GM12878 (cell line): ENCODE results near the gene PTPN22. TPM values are rescaled to one million over a fixed set of nuclear protein-coding genes. Genes with fewer than 3 reads are reported as not detected.

Experiments used
- ATAC-seq: fragments of 200-7000 bp; cut with Tn5 transposase; 3 replicates; pipeline ENCODE4 v1.9.1; 2020; ENCODE audit warnings: mild to moderate bottlenecking, moderate library complexity
- BruUV-seq: library from RNA; stranded (reverse); fragments of 400-500 nt; replicated peaks from 2 replicates; lab custom pipeline; 2021; lab: Mats Ljungman, UMichigan
- CTCF ChIA-PET: fragments of 300-600 bp; sonication (Branson Sonifier 250); formaldehyde crosslinking; extraction: SDS; loops from one replicate; lab custom pipeline; 2021; ENCODE audit warnings: inconsistent platforms; lab: Yijun Ruan, JAX
- POLR2A ChIA-PET: fragments of 350-600 bp; formaldehyde crosslinking; extraction: SDS; loops from one replicate; lab custom pipeline; 2021; ENCODE audit warnings: inconsistent platforms; lab: Charles Lee
- RAD21 ChIA-PET: fragments of 300-600 bp; sonication (Branson Sonifier 250); formaldehyde crosslinking; loops from one replicate; lab custom pipeline; 2023; ENCODE audit warnings: antibody characterized with exemption; ENCODE audit not compliant: unreplicated experiment; lab: Charles Lee
- SMC1A ChIA-PET: fragments of 300-600 bp; sonication (Branson Sonifier 250); formaldehyde crosslinking; loops from one replicate; lab custom pipeline; 2023; ENCODE audit not compliant: unreplicated experiment, uncharacterized antibody; lab: Charles Lee
- DNase-seq: peaks from one replicate; pipeline ENCODE4 v3.0.0-alpha.2; 2011; ENCODE audit warnings: low read depth, low spot score
- FAIRE-seq: peaks from 3 replicates; lab custom pipeline; 2011; peaks lifted over from hg19 to GRCh38; lab: Jason Lieb, UNC
- H2AFZ ChIP-seq: 2 replicates; pipeline ENCODE4 v1.6.0; 2011; ENCODE audit warnings: low read depth, low read length, control low read depth; ENCODE audit not compliant: control insufficient read depth
- H3K27ac ChIP-seq: 2 replicates; pipeline ENCODE4 v1.5.1; 2011; ENCODE audit warnings: control low read depth; ENCODE audit not compliant: control insufficient read depth, insufficient read depth
- H3K27me3 ChIP-seq, 2 experiments: replicated peaks in 1 of 2; 2 replicates each; pipeline versions ENCODE4 v1.6.0 to v1.6.1; 2011; ENCODE audit warnings: low read length in 1 of 2; ENCODE audit not compliant: control insufficient read depth in 2 of 2, insufficient read depth in 2 of 2
- H3K36me3 ChIP-seq, 2 experiments: 2 replicates each; pipeline ENCODE4 v1.5.1; 2011; ENCODE audit warnings: low read length in 1 of 2; ENCODE audit not compliant: control insufficient read depth in 2 of 2, insufficient read depth in 2 of 2
- H3K4me1 ChIP-seq: 2 replicates; pipeline ENCODE4 v1.6.1; 2011; ENCODE audit warnings: mild to moderate bottlenecking, low read length, moderate library complexity, mixed read lengths; ENCODE audit not compliant: control insufficient read depth, insufficient read depth
- H3K4me2 ChIP-seq: 2 replicates; pipeline ENCODE4 v1.6.0; 2011; ENCODE audit warnings: control low read depth; ENCODE audit not compliant: control insufficient read depth, insufficient read depth
- H3K4me3 ChIP-seq: fragments of 200-600 bp; sonication (generic); 2 replicates; pipeline ENCODE4 v1.5.1; 2016
- H3K79me2 ChIP-seq: 2 replicates; pipeline ENCODE4 v1.6.0; 2011; ENCODE audit warnings: low read length; ENCODE audit not compliant: control insufficient read depth, insufficient read depth
- H3K9ac ChIP-seq: 2 replicates; pipeline ENCODE4 v1.8.0; 2011; ENCODE audit warnings: low read length, control low read depth, mixed read lengths; ENCODE audit not compliant: control insufficient read depth, insufficient read depth
- H3K9me3 ChIP-seq: replicated peaks from 3 replicates; pipeline ENCODE4 v1.5.1; 2011; ENCODE audit warnings: mild to moderate bottlenecking, low read length; ENCODE audit not compliant: control insufficient read depth, insufficient read depth
- H4K20me1 ChIP-seq: 2 replicates; pipeline ENCODE4 v1.6.0; 2011; ENCODE audit not compliant: control insufficient read depth, insufficient read depth
- ASH2L ChIP-seq: fragments of 300-600, 200-600 bp; sonication (generic); IDR thresholded peaks from 2 replicates; pipeline ENCODE4 v1.6.1; 2017; ENCODE audit warnings: low read depth, mild to moderate bottlenecking, borderline replicate concordance
- BACH1 ChIP-seq: fragments of 450-650 bp; IDR thresholded peaks from 2 replicates; pipeline ENCODE4 v1.6.1; 2017; ENCODE audit warnings: mild to moderate bottlenecking, borderline replicate concordance
- BHLHE40 ChIP-seq, 2 experiments: fragments of 450-650 bp in 1 of 2; IDR thresholded peaks; 2 replicates each; pipeline ENCODE4 v1.6.1; 2011 to 2017; ENCODE audit warnings: low read depth in 2 of 2, borderline replicate concordance in 1 of 2, improper control_type of control experiment in 1 of 2, low read length in 1 of 2, mild to moderate bottlenecking in 1 of 2
- BMI1 ChIP-seq: fragments of 450-650 bp; IDR thresholded peaks from 2 replicates; pipeline ENCODE4 v1.6.1; 2016; ENCODE audit warnings: mild to moderate bottlenecking, moderate library complexity, borderline replicate concordance
- CEBPB ChIP-seq, 2 experiments: fragments of 150-350 bp in 1 of 2; IDR thresholded peaks; 2 replicates each; pipeline ENCODE4 v1.6.1; 2012 to 2014; ENCODE audit warnings: low read depth in 2 of 2, low read length in 2 of 2, borderline replicate concordance in 1 of 2, inconsistent platforms in 1 of 2
- GATAD2B ChIP-seq: fragments of 450-650 bp; conservative IDR thresholded peaks from 2 replicates; pipeline ENCODE4 v1.6.1; 2017; ENCODE audit warnings: low read depth, mild to moderate bottlenecking, moderate library complexity
- IRF4 ChIP-seq: IDR thresholded peaks from 2 replicates; pipeline ENCODE4 v1.6.1; 2011; ENCODE audit warnings: low read depth, low read length
- KAT2A ChIP-seq: conservative IDR thresholded peaks from 2 replicates; pipeline ENCODE4 v1.6.1; 2011; ENCODE audit warnings: low read depth, low read length; ENCODE audit not compliant: control insufficient read depth
- LARP7 ChIP-seq: fragments of 450-650 bp; IDR thresholded peaks from 2 replicates; pipeline ENCODE4 v1.6.1; 2017; ENCODE audit warnings: mild to moderate bottlenecking
- NR2C1 ChIP-seq: fragments of 450-650 bp; IDR thresholded peaks from 2 replicates; pipeline ENCODE4 v1.6.1; 2017; ENCODE audit warnings: antibody characterized with exemption, mild to moderate bottlenecking, moderate library complexity
- RB1 ChIP-seq: fragments of 450-650 bp; formaldehyde crosslinking; IDR thresholded peaks from 2 replicates; pipeline ENCODE4 v1.6.1; 2017; ENCODE audit warnings: mild to moderate bottlenecking, borderline replicate concordance
- WGBS: methylation state at CpG from one replicate; pipeline ENCODE4 v1.1.6; 2016; ENCODE audit warnings: low lambda C conversion rate; ENCODE audit not compliant: insufficient replicate concordance, insufficient coverage; ENCODE audit errors: missing lambda C conversion rate; 5-methylcytosine and 5-hydroxymethylcytosine counted together
- in situ Hi-C: fragments of 300-500 bp; cut with MboI; formaldehyde crosslinking; loops from 9 replicates; pipeline ENCODE4 v1.14.3; 2018; ENCODE audit warnings: mixed read lengths
- intact Hi-C: fragments of 100-400 bp; cut with micrococcal nuclease; formaldehyde crosslinking; loops from one replicate; pipeline ENCODE4 v1.14.2; 2022; ENCODE audit not compliant: unreplicated experiment
- polyA plus RNA-seq, 11 experiments: library from polyadenylated mRNA; depleted of rRNA in 4 of 11; unstranded in 6 of 11; stranded (reverse) in 5 of 11; fragments of >200 nt; fragmentation: Nextera tagmentation in 4 of 11; fragmentation: Illumina TruSeq in 1 of 11; extraction: Ambion mirVana in 4 of 11; extraction: Trizol in 1 of 11; gene quantifications; 1 replicate in 1 of 11; 2 replicates in 10 of 11; pipeline versions ENCODE4 v1.2.1 to v1.2.3, GENCODE V29; 2011 to 2016; ENCODE audit warnings: inconsistent platforms in 2 of 11, missing spikeins in 2 of 11, low read depth in 1 of 11
- total RNA-seq, 4 experiments: library from RNA; depleted of rRNA in 3 of 4; stranded (reverse); fragments of >200 nt in 3 of 4; fragmentation: Illumina TruSeq in 1 of 4; extraction: Trizol in 1 of 4; gene quantifications; 2 replicates each; pipeline versions ENCODE4 v1.2.1 to v1.2.3, GENCODE V29; 2013 to 2021
- TF ChIP-seq, protein P1 (sequence below): fragments of 450-650 bp; IDR thresholded peaks from 2 replicates; pipeline ENCODE4 v1.6.1; 2017; ENCODE audit warnings: antibody characterized with exemption, mild to moderate bottlenecking, moderate library complexity
- TF ChIP-seq, protein P2 (sequence below): IDR thresholded peaks from 2 replicates; pipeline ENCODE4 v1.6.1; 2012; ENCODE audit warnings: low read depth, low read length, improper control_type of control experiment
- TF ChIP-seq, protein P3 (sequence below): fragments of 450-650 bp; conservative IDR thresholded peaks from 2 replicates; pipeline ENCODE4 v1.6.1; 2017; ENCODE audit warnings: mild to moderate bottlenecking, moderate library complexity

Gene PTPN22
- total and polyA plus RNA-seq, 10 of the 15 experiments (the other 5 are each of a cell fraction or from before 2014, with no cell fraction given) = 22.8 to 65.1 (median 44.9) TPM

DNA sequence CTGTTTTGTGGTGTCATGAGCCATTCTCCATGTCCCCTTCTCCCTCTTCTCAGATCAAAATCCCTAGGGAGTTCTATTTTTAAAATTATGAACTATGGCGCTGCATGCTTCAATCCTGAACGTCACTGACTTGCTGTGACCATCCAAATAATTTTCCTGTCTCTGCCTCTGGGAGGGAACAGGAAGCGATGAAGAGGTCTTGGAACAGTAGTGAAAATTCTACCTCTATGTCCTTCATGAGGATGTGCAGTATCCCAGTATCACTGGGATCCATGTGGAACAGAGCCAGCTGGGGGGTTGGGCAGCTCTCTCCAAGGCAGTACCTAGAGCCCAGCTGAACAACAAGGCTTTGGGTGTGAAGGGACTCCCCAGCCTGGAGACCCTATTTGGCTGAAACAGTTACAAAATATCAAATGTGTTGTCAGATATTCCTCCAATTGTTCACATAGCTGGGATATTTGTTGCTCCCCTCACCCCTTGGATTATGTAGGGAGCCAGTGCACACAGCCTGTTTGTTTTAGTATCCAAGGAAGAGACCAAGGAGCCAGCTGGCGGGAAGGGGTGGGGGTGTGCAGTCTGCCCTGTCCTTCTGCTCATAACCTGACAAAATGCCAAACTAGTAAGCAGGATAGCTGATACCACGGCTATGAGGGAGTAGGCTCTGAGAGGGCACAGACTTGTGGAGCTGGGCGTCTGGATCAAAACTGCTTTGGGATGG, 41.2 kb upstream of the PTPN22 start (continued):
- TF ChIP-seq GATAD2B = no peak
- TF ChIP-seq, protein P1, sequence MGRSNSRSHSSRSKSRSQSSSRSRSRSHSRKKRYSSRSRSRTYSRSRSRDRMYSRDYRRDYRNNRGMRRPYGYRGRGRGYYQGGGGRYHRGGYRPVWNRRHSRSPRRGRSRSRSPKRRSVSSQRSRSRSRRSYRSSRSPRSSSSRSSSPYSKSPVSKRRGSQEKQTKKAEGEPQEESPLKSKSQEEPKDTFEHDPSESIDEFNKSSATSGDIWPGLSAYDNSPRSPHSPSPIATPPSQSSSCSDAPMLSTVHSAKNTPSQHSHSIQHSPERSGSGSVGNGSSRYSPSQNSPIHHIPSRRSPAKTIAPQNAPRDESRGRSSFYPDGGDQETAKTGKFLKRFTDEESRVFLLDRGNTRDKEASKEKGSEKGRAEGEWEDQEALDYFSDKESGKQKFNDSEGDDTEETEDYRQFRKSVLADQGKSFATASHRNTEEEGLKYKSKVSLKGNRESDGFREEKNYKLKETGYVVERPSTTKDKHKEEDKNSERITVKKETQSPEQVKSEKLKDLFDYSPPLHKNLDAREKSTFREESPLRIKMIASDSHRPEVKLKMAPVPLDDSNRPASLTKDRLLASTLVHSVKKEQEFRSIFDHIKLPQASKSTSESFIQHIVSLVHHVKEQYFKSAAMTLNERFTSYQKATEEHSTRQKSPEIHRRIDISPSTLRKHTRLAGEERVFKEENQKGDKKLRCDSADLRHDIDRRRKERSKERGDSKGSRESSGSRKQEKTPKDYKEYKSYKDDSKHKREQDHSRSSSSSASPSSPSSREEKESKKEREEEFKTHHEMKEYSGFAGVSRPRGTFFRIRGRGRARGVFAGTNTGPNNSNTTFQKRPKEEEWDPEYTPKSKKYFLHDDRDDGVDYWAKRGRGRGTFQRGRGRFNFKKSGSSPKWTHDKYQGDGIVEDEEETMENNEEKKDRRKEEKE = no peak
- TF ChIP-seq, protein P2, sequence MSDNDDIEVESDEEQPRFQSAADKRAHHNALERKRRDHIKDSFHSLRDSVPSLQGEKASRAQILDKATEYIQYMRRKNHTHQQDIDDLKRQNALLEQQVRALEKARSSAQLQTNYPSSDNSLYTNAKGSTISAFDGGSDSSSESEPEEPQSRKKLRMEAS = no peak
- no peak for TF ChIP-seq KAT2A
- TF ChIP-seq BHLHE40 (IDR thresholded peaks at IDR 0.05; ENCODE audit: borderline replicate concordance in 1 of 2, low read depth in 2 of 2, low read length in 1 of 2) = no peak
- no peak for TF ChIP-seq IRF4

DNA sequence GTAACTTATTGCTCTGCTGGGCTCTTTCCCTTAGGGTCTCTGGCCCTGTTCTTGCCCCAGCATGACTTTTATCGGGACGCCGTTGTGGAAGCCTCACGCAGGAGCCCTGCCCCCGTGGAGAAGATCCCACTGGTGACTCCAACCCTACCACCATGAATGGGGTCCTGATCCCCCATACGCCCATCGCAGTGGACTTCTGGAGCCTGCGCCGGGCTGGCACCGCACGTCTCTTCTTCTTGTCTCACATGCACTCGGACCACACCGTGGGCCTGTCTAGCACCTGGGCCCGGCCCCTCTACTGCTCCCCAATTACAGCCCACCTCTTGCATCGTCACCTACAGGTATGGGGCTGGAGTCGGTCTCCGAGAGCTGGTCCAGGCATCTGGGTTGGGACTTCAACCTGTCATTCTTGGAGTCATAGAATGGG, 33.9 kb upstream of the PTPN22 start:
- DNase-seq (no peak), FAIRE-seq (no peak), ATAC-seq (peak; percentile 27)
- SMC1A ChIA-PET = interaction anchor here (1.0 to 7.9 kb wide), 11 partner anchors 11 to 72 kb away, joined by 3 to 205 read pairs (median 19); partner anchors contain the start of genes BCL2L15 and HIPK1
- CTCF ChIA-PET = interaction anchor here (1.0 to 7.7 kb wide), 8 partner anchors 16 to 377 kb away, joined by 3 to 79 read pairs (median 41); partner anchors contain the start of gene HIPK1
- H3K4me2 ChIP-seq = peak overlapping the region; percentile 95
- H3K4me3 ChIP-seq = peak overlapping the region; percentile 91
- RAD21 ChIA-PET = interaction anchor here (0.8 to 4.0 kb wide), 9 partner anchors 15 to 71 kb away, joined by 3 to 110 read pairs (median 38); partner anchors contain the start of gene HIPK1
- H3K79me2 ChIP-seq = peaks cover 38% of the 10 kb centered on the region
- peaks cover 0 to 9% of the 10 kb centered on the region in 2 experiments; a peak in 1 of 4 replicates for H3K36me3 ChIP-seq
- no peaks in the 10 kb centered on the region for H3K9me3 ChIP-seq
- peak overlapping the region; percentile 95 for H2AFZ ChIP-seq
- no peaks in the 10 kb centered on the region for H3K27me3 ChIP-seq
- peak overlapping the region; percentile 93 for H3K9ac ChIP-seq
- TSS peak; percentile 75 for BruUV-seq
- in situ Hi-C loops = no loop called here
- peak overlapping the region; percentile 84 for H3K27ac ChIP-seq
- WGBS = 4% methylated on average over 15 of the region's 17 CpGs
- no peaks in the 10 kb centered on the region for H4K20me1 ChIP-seq
- intact Hi-C loops = loop anchor here (1.0 to 10.0 kb wide), 6 partner anchors 24 to 151 kb away; partner anchors contain the start of genes HIPK1, PHTF1 and RSBN1
- peaks cover 3% of the 10 kb centered on the region for H3K4me1 ChIP-seq
- POLR2A ChIA-PET = interaction anchor here (0.6 to 5.8 kb wide), 5 partner anchors 10 to 47 kb away, joined by 4 to 68 read pairs (median 38); partner anchors contain the start of gene HIPK1
- TF ChIP-seq LARP7 (peak; percentile 78; the same call in 1 of the 2 replicates), RB1 (0 out of 2 replicates have a peak, but pooled peaks have one; percentile 0), BMI1 (no peak), NR2C1 (no peak), CEBPB (IDR thresholded peaks at IDR 0.05; ENCODE audit: borderline replicate concordance in 1 of 2, low read depth in 2 of 2, low read length in 2 of 2) (0 out of 4 replicates have a peak, but pooled peaks of 1 of the 2 experiments have one; percentile 0), BACH1 (peak; percentile 71; the same call in 1 of the 2 replicates), ASH2L (0 out of 2 replicates have a peak, but pooled peaks have one; percentile 38)
- TF ChIP-seq, protein P3, sequence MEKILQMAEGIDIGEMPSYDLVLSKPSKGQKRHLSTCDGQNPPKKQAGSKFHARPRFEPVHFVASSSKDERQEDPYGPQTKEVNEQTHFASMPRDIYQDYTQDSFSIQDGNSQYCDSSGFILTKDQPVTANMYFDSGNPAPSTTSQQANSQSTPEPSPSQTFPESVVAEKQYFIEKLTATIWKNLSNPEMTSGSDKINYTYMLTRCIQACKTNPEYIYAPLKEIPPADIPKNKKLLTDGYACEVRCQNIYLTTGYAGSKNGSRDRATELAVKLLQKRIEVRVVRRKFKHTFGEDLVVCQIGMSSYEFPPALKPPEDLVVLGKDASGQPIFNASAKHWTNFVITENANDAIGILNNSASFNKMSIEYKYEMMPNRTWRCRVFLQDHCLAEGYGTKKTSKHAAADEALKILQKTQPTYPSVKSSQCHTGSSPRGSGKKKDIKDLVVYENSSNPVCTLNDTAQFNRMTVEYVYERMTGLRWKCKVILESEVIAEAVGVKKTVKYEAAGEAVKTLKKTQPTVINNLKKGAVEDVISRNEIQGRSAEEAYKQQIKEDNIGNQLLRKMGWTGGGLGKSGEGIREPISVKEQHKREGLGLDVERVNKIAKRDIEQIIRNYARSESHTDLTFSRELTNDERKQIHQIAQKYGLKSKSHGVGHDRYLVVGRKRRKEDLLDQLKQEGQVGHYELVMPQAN = peak; percentile 99; the same call in 1 of the 2 replicates
